Hepatocyte (in vitro differentiated cells): Measurements from ENCODE around the gene GOLGA7B.

ENCODE experiments used
- EZH2 ChIP-seq: fragments of 200-600 bp; sonication (generic); IDR thresholded peaks from 2 replicates; pipeline ENCODE4 v1.6.1; 2016; ENCODE audit warnings: antibody characterized with exemption, mild to moderate bottlenecking, borderline replicate concordance
- EZH2phosphoT487 ChIP-seq: fragments of 200-600 bp; sonication (generic); IDR thresholded peaks from one replicate; pipeline ENCODE4 v1.6.1; 2018; ENCODE audit warnings: antibody characterized with exemption, mild to moderate bottlenecking, low read depth, moderate library complexity; ENCODE audit not compliant: unreplicated experiment, severe bottlenecking
- TF ChIP-seq, protein P1 (sequence below): fragments of 200-600 bp; sonication (generic); IDR thresholded peaks from 2 replicates; pipeline ENCODE4 v1.5.1; 2016; ENCODE audit warnings: antibody characterized with exemption, mild to moderate bottlenecking; ENCODE audit not compliant: poor library complexity

DNA sequence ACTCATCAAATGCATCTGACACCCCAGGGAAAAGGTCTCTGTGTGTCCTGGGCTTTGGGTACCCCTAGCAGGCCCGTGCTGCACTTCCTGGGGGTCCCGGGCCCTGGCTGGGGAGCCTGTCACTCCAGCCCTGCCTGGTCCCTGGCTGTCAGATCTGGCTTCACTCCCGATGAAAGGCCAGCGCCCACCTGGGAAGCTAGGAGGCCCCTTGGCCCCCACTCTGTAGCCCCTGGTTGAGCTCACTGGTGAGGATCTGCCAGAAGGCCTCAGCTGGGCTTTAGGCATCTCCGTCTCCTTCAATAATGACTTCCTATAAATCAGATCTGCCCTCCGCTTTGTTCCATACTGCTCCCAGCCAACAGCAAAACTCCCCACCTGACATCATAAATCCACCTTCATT lies 64.0 kb downstream of the GOLGA7B start:
- TF ChIP-seq, protein P1, sequence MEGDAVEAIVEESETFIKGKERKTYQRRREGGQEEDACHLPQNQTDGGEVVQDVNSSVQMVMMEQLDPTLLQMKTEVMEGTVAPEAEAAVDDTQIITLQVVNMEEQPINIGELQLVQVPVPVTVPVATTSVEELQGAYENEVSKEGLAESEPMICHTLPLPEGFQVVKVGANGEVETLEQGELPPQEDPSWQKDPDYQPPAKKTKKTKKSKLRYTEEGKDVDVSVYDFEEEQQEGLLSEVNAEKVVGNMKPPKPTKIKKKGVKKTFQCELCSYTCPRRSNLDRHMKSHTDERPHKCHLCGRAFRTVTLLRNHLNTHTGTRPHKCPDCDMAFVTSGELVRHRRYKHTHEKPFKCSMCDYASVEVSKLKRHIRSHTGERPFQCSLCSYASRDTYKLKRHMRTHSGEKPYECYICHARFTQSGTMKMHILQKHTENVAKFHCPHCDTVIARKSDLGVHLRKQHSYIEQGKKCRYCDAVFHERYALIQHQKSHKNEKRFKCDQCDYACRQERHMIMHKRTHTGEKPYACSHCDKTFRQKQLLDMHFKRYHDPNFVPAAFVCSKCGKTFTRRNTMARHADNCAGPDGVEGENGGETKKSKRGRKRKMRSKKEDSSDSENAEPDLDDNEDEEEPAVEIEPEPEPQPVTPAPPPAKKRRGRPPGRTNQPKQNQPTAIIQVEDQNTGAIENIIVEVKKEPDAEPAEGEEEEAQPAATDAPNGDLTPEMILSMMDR: no peak
- no peak for TF ChIP-seq EZH2
- no peak for TF ChIP-seq EZH2phosphoT487
